K562 (cell line): ENCODE results near the gene GRAMD2B. TPM values are rescaled to one million over a fixed set of nuclear protein-coding genes. Genes with fewer than 3 reads are reported as not detected.

Experiments used
- ATAC-seq: fragments of 200-7000 bp; cut with Tn5 transposase; 3 replicates; pipeline ENCODE4 v1.9.1; 2020; ENCODE audit warnings: moderate library complexity
- BruUV-seq: library from RNA; stranded (reverse); fragments of 400-500 nt; replicated peaks from 2 replicates; lab custom pipeline; 2021; lab: Mats Ljungman, UMichigan
- CTCF ChIA-PET: fragments of 300-600 bp; formaldehyde crosslinking; extraction: SDS; loops from one replicate; lab custom pipeline; 2021; ENCODE audit warnings: low intra/inter-chr PET ratio; lab: Yijun Ruan, JAX
- POLR2A ChIA-PET: fragments of 300-600, 350-650 bp; sonication (Branson Sonifier 250); formaldehyde crosslinking; extraction: SDS; loops from one replicate; lab custom pipeline; 2021; ENCODE audit warnings: antibody characterized with exemption, inconsistent platforms; lab: Yijun Ruan, JAX
- DNase-seq, 4 experiments: peaks; one replicate each; pipeline versions ENCODE4 v3.0.0 to v3.0.0-alpha.2; 2011 to 2018; ENCODE audit warnings: low spot score in 3 of 4, mixed read lengths in 3 of 4; ENCODE audit errors: extremely low read depth in 1 of 4
- FAIRE-seq: peaks from 2 replicates; lab custom pipeline; 2011; peaks lifted over from hg19 to GRCh38; lab: Jason Lieb, UNC
- H2AFZ ChIP-seq: 2 replicates; pipeline ENCODE4 v1.6.0; 2011; ENCODE audit warnings: low read depth, low read length, control low read depth, inconsistent platforms
- H3K27ac ChIP-seq: fragments of 200-600 bp; 3 replicates; pipeline ENCODE4 v1.8.0; 2011; ENCODE audit warnings: low read depth, mild to moderate bottlenecking, control low read depth, inconsistent platforms, low read length, moderate library complexity, mixed read lengths; ENCODE audit errors: extremely low read depth
- H3K27me3 ChIP-seq, 2 experiments: fragments of 300-600 bp in 1 of 2; 2 replicates in 1 of 2; 3 replicates in 1 of 2; pipeline versions ENCODE4 v1.6.0 to v1.8.0; 2011; ENCODE audit warnings: inconsistent platforms in 2 of 2, low read length in 2 of 2, mild to moderate bottlenecking in 1 of 2, mixed read lengths in 1 of 2, moderate library complexity in 1 of 2; ENCODE audit not compliant: control insufficient read depth in 2 of 2, insufficient read depth in 2 of 2
- H3K36me3 ChIP-seq: fragments of 300-600 bp; 3 replicates; pipeline ENCODE4 v1.8.0; 2011; ENCODE audit warnings: mild to moderate bottlenecking, low read length, inconsistent platforms; ENCODE audit not compliant: control insufficient read depth, insufficient read depth
- H3K4me1 ChIP-seq, 2 experiments: fragments of 200-600 bp in 1 of 2; replicated peaks in 1 of 2; 2 replicates in 1 of 2; 3 replicates in 1 of 2; pipeline versions ENCODE4 v1.5.1 to v1.8.0; 2011; ENCODE audit warnings: inconsistent platforms in 2 of 2, low read length in 2 of 2, mild to moderate bottlenecking in 1 of 2, mixed read lengths in 1 of 2, moderate library complexity in 1 of 2; ENCODE audit not compliant: control insufficient read depth in 2 of 2, insufficient read depth in 2 of 2
- H3K4me2 ChIP-seq: 2 replicates; pipeline ENCODE4 v1.6.1; 2011; ENCODE audit warnings: low read length, control low read depth, inconsistent platforms, mixed read lengths; ENCODE audit not compliant: insufficient read depth
- H3K4me3 ChIP-seq: fragments of 200-600 bp; sonication (generic), shearing (Covaris generic); 2 replicates; pipeline ENCODE4 v1.5.1; 2016; ENCODE audit warnings: control low read depth, inconsistent platforms
- H3K79me2 ChIP-seq: fragments of 200-600 bp; 3 replicates; pipeline ENCODE4 v1.8.0; 2011; ENCODE audit warnings: low read length, inconsistent platforms; ENCODE audit not compliant: control insufficient read depth, insufficient read depth
- H3K9ac ChIP-seq, 2 experiments: 2 replicates each; pipeline versions ENCODE4 v1.6.0 to v1.6.1; 2011; ENCODE audit warnings: low read depth in 2 of 2, low read length in 2 of 2, control low read depth in 1 of 2, inconsistent platforms in 1 of 2, mild to moderate bottlenecking in 1 of 2, mixed read lengths in 1 of 2; ENCODE audit not compliant: insufficient read depth in 1 of 2
- H3K9me1 ChIP-seq: one replicate; pipeline ENCODE4 v1.6.0; 2011; ENCODE audit warnings: inconsistent platforms, mild to moderate bottlenecking, low read length, moderate library complexity; ENCODE audit not compliant: control insufficient read depth, insufficient read depth
- H3K9me3 ChIP-seq: replicated peaks from 2 replicates; pipeline ENCODE4 v1.5.1; 2011; ENCODE audit warnings: low read depth, low read length, inconsistent platforms; ENCODE audit not compliant: control insufficient read depth, insufficient read depth
- H4K20me1 ChIP-seq: replicated peaks from 2 replicates; pipeline ENCODE4 v1.6.1; 2011; ENCODE audit warnings: low read length, inconsistent platforms, mixed read lengths; ENCODE audit not compliant: control insufficient read depth, insufficient read depth
- ARID4B ChIP-seq: sonication (generic); formaldehyde crosslinking; IDR thresholded peaks from 2 replicates; pipeline ENCODE4 v1.8.0; 2022; ENCODE audit warnings: mild to moderate bottlenecking, missing genetic modification reagents
- DDX20 ChIP-seq: fragments of 450-650 bp; IDR thresholded peaks from 2 replicates; pipeline ENCODE4 v1.6.1; 2016; ENCODE audit warnings: missing genetic modification characterization, low read depth, mild to moderate bottlenecking, missing compliant biosample characterization, moderate library complexity
- DNMT1 ChIP-seq: fragments of 450-650 bp; IDR thresholded peaks from 2 replicates; pipeline ENCODE4 v1.6.1; 2016; ENCODE audit warnings: antibody characterized with exemption, mild to moderate bottlenecking
- HINFP ChIP-seq: fragments of 450-650 bp; conservative IDR thresholded peaks from 2 replicates; pipeline ENCODE4 v1.6.1; 2016; ENCODE audit warnings: missing genetic modification characterization, low read depth, mild to moderate bottlenecking, control low read depth, missing compliant biosample characterization
- KLF1 ChIP-seq: fragments of 450-650 bp; IDR thresholded peaks from 2 replicates; pipeline ENCODE4 v1.6.1; 2016; ENCODE audit warnings: missing genetic modification characterization, missing compliant biosample characterization
- MCM7 ChIP-seq, 2 experiments: fragments of 450-650 bp; IDR thresholded peaks; 2 replicates each; pipeline ENCODE4 v1.6.1; 2016 to 2018
- NFIC ChIP-seq: fragments of 450-650 bp; IDR thresholded peaks from 2 replicates; pipeline ENCODE4 v1.6.1; 2017; ENCODE audit warnings: mild to moderate bottlenecking, inconsistent platforms
- RBM14 ChIP-seq: fragments of 200-400 bp; formaldehyde crosslinking; IDR thresholded peaks from 2 replicates; pipeline ENCODE4 v1.6.1; 2018; ENCODE audit warnings: low read depth, mild to moderate bottlenecking, low read length, moderate library complexity, borderline replicate concordance; ENCODE audit not compliant: insufficient read depth
- SETDB1 ChIP-seq: IDR thresholded peaks from one replicate; pipeline ENCODE4 v1.6.1; 2012; ENCODE audit warnings: low read length, control low read depth, inconsistent platforms
- ZC3H8 ChIP-seq: fragments of 450-650 bp; IDR thresholded peaks from 2 replicates; pipeline ENCODE4 v1.6.1; 2017
- ZFP30 ChIP-seq: fragments of 250-450 bp; sonication (Bioruptor Pico); IDR thresholded peaks from 2 replicates; pipeline ENCODE4 v1.8.0; 2022; ENCODE audit warnings: moderate library complexity, mild to moderate bottlenecking, inconsistent platforms, borderline replicate concordance
- ZNF583 ChIP-seq: fragments of 250-450 bp; sonication (Bioruptor Pico); IDR thresholded peaks from 2 replicates; pipeline ENCODE4 v1.4.0; 2020
- ZNF778 ChIP-seq: fragments of 450-650 bp; formaldehyde crosslinking; IDR thresholded peaks from 2 replicates; pipeline ENCODE4 v1.4.0; 2020; ENCODE audit warnings: mild to moderate bottlenecking, moderate library complexity
- ZSCAN29 ChIP-seq: fragments of 450-650 bp; IDR thresholded peaks from 2 replicates; pipeline ENCODE4 v1.6.1; 2017
- in situ Hi-C: fragments of 300-500 bp; cut with MboI; formaldehyde crosslinking; loops from 4 replicates; pipeline ENCODE4 v1.15.0; 2018; ENCODE audit warnings: inconsistent platforms, mixed read lengths
- intact Hi-C: fragments of 100-400 bp; cut with micrococcal nuclease; formaldehyde crosslinking; loops from 2 replicates; pipeline ENCODE4 v1.14.2; 2022
- polyA plus RNA-seq, 8 experiments: library from polyadenylated mRNA; depleted of rRNA in 4 of 8; stranded (reverse) in 5 of 8; unstranded in 3 of 8; fragments of >200 nt; fragmentation: Nextera tagmentation in 2 of 8; fragmentation: Illumina TruSeq in 1 of 8; extraction: Ambion mirVana in 2 of 8; extraction: Trizol in 1 of 8; gene quantifications; 2 replicates each; pipeline versions ENCODE4 v1.2.1 to v1.2.3, GENCODE V29; 2011 to 2014; ENCODE audit warnings: inconsistent platforms in 1 of 8, missing spikeins in 1 of 8
- total RNA-seq, 7 experiments: library from RNA; depleted of rRNA in 6 of 7; stranded (reverse); fragments of >200 nt in 6 of 7; fragmentation: Illumina TruSeq in 2 of 7; extraction: Trizol in 2 of 7; gene quantifications; 2 replicates each; pipeline versions ENCODE4 v1.2.1 to v1.2.3, GENCODE V29; 2011 to 2021; ENCODE audit warnings: low replicate concordance in 1 of 7

GRAMD2B gene
- total and polyA plus RNA-seq, 9 of the 15 experiments (the other 6 are each of a cell fraction or from before 2014, with no cell fraction given): 0.32 to 4.2 (median 1.4) TPM

- TF ChIP-seq ZSCAN29 (no peak), ZC3H8 (no peak), ZFP30 (CRISPR knock-in tag) (no peak), DNMT1 (no peak), MCM7 (IDR thresholded peaks at IDR 0.05) (no peak), ARID4B (CRISPR knock-in tag) (no peak), NFIC (no peak)
Observed at GRCh38 chr5:126430631-126431030, 7.4 kb downstream of the GRAMD2B start (continued).

GRCh38 chr5:126433701-126434100 is 10.5 kb downstream of the GRAMD2B start:
- no peak for DNase-seq

More at GRCh38 chr5:126433701-126434100, 10.5 kb downstream of the GRAMD2B start:
- H3K27ac ChIP-seq: no peak overlapping the region
- BruUV-seq: no TSS peak
- intact Hi-C loops: no loop called here
- FAIRE-seq (no peak), ATAC-seq (no peak)
- H3K4me3 ChIP-seq: no peak overlapping the region
- no peaks in the 10 kb centered on the region for H3K27me3 ChIP-seq
- TF ChIP-seq DDX20 (tag) (no peak), SETDB1 (no peak), RBM14 (no peak), HINFP (tag) (no peak), ZNF778 (no peak), KLF1 (tag) (no peak), ZNF583 (CRISPR knock-in tag) (no peak)
- in situ Hi-C loops: no loop called here
- H3K9me1 ChIP-seq: no peaks in the 10 kb centered on the region
- ChIA-PET CTCF (no interaction called here), POLR2A (no interaction called here)
- no peak overlapping the region for H3K9ac ChIP-seq
- no peak overlapping the region for H2AFZ ChIP-seq
- no peaks in the 10 kb centered on the region for H3K79me2 ChIP-seq
- no peaks in the 10 kb centered on the region for H3K9me3 ChIP-seq
- H4K20me1 ChIP-seq: no peaks in the 10 kb centered on the region
- H3K4me1 ChIP-seq: no peaks in the 10 kb centered on the region
- no peaks in the 10 kb centered on the region for H3K36me3 ChIP-seq
- no peak overlapping the region for H3K4me2 ChIP-seq
